ENCODE data around the gene CRISP3.

DNA sequence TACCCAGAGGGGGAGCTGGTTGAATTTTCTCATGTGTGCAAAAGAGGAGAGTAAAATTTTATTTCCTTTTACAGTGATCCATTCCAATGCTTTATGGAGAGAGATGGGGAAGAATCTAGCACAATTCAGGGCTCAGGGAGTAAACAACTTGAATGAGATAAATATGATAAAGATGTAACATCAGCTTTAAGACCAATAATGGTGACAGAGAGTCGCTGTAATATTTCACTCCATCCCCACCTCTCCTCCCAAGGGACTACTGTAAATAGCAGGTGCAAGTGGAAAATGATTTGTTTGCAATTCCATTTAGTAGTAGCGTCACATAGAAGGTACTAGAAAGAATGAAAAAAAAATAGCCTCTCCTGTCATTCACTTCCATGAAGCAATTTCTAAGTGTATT, 4.8 kb downstream of the CRISP3 start:
- TF ChIP-seq MAZ (IDR thresholded peaks at IDR 0.05; ENCODE audit: borderline replicate concordance, low read depth, low read length) (no peak), MXI1 (IDR thresholded peaks at IDR 0.05; ENCODE audit: borderline replicate concordance, low read depth, low read length) (no peak), RFX5 (IDR thresholded peaks at IDR 0.05; ENCODE audit: low read depth, low read length) (no peak), POLR2A (IDR thresholded peaks at IDR 0.05; ENCODE audit: low read depth, low read length) (no peak), FOS (IDR thresholded peaks at IDR 0.05; ENCODE audit: low read depth, low read length) (no peak), SMC3 (IDR thresholded peaks at IDR 0.05; ENCODE audit: low read depth, low read length) (no peak), BHLHE40 (IDR thresholded peaks at IDR 0.05; ENCODE audit: low read depth, low read length) (no peak), RAD21 (IDR thresholded peaks at IDR 0.05; ENCODE audit: low read length) (no peak), CEBPB (IDR thresholded peaks at IDR 0.05; ENCODE audit: low read depth, low read length) (no peak)
- TF ChIP-seq, protein P1, sequence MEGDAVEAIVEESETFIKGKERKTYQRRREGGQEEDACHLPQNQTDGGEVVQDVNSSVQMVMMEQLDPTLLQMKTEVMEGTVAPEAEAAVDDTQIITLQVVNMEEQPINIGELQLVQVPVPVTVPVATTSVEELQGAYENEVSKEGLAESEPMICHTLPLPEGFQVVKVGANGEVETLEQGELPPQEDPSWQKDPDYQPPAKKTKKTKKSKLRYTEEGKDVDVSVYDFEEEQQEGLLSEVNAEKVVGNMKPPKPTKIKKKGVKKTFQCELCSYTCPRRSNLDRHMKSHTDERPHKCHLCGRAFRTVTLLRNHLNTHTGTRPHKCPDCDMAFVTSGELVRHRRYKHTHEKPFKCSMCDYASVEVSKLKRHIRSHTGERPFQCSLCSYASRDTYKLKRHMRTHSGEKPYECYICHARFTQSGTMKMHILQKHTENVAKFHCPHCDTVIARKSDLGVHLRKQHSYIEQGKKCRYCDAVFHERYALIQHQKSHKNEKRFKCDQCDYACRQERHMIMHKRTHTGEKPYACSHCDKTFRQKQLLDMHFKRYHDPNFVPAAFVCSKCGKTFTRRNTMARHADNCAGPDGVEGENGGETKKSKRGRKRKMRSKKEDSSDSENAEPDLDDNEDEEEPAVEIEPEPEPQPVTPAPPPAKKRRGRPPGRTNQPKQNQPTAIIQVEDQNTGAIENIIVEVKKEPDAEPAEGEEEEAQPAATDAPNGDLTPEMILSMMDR (conservative IDR thresholded peaks at IDR 0.05; ENCODE audit: low read depth, low read length), result no peak
- TF ChIP-seq, protein P2, sequence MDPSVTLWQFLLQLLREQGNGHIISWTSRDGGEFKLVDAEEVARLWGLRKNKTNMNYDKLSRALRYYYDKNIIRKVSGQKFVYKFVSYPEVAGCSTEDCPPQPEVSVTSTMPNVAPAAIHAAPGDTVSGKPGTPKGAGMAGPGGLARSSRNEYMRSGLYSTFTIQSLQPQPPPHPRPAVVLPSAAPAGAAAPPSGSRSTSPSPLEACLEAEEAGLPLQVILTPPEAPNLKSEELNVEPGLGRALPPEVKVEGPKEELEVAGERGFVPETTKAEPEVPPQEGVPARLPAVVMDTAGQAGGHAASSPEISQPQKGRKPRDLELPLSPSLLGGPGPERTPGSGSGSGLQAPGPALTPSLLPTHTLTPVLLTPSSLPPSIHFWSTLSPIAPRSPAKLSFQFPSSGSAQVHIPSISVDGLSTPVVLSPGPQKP (IDR thresholded peaks at IDR 0.05; ENCODE audit: borderline replicate concordance, low read depth, low read length), result no peak
- TF ChIP-seq, protein P3, sequence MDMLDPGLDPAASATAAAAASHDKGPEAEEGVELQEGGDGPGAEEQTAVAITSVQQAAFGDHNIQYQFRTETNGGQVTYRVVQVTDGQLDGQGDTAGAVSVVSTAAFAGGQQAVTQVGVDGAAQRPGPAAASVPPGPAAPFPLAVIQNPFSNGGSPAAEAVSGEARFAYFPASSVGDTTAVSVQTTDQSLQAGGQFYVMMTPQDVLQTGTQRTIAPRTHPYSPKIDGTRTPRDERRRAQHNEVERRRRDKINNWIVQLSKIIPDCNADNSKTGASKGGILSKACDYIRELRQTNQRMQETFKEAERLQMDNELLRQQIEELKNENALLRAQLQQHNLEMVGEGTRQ (IDR thresholded peaks at IDR 0.05; ENCODE audit: low read depth, low read length), result no peak

Measured in IMR-90 (cell line).